HG03025 (cell line): ENCODE measurements around the gene MCM3AP.

Experiments
- ATAC-seq: cut with Tn5 transposase; IDR thresholded peaks from one replicate; pipeline ENCODE4 v1.9.1; 2021; ENCODE audit warnings: mild to moderate bottlenecking, moderate library complexity; ENCODE audit not compliant: unreplicated experiment, low FRiP score

Gene MCM3AP

GRCh38 chr21:46285206-46285661 is at the start of gene MCM3AP:
TSS of gene MCM3AP (minus strand) at chr21:46285611. CDS start at chr21:46285286, 325 bp downstream.
- ATAC-seq, result no peak

- ATAC-seq, result no peak
Observed at GRCh38 chr21:46334351-46335140, 49.1 kb upstream of the MCM3AP start.

GRCh38 chr21:46329796-46330195 is 44.4 kb upstream of the MCM3AP start:
- ATAC-seq, result no peak

- ATAC-seq, result no peak
Observed at GRCh38 chr21:46328151-46328550, 42.7 kb upstream of the MCM3AP start.

GRCh38 chr21:46327711-46328110 is 42.3 kb upstream of the MCM3AP start:
- ATAC-seq, result no peak

GRCh38 chr21:46326110-46326703 is 40.8 kb upstream of the MCM3AP start:
- no peak for ATAC-seq

- ATAC-seq, result no peak
Observed at GRCh38 chr21:46325073-46325912, 39.9 kb upstream of the MCM3AP start.

- ATAC-seq, result peak; percentile 50
Observed at GRCh38 chr21:46324390-46325072, 39.1 kb upstream of the MCM3AP start.

- peak; percentile 85 for ATAC-seq
Observed at GRCh38 chr21:46323710-46324389, 38.4 kb upstream of the MCM3AP start, which contains the start of the genes C21orf58 and PCNT. TSS of gene C21orf58 (minus strand) at chr21:46323870. CDS start at chr21:46322738, 1,132 bp downstream. TSS of gene PCNT (plus strand) at chr21:46324156. CDS start at chr21:46324229, 73 bp downstream.

- ATAC-seq, result no peak
Observed at GRCh38 chr21:46323227-46323709, 37.9 kb upstream of the MCM3AP start.

GRCh38 chr21:46322351-46323226 is 37.2 kb upstream of the MCM3AP start:
- no peak for ATAC-seq

- ATAC-seq, result no peak
Observed at GRCh38 chr21:46320331-46320801, 35.0 kb upstream of the MCM3AP start.

GRCh38 chr21:46319186-46319585 is 33.8 kb upstream of the MCM3AP start:
- ATAC-seq, result no peak

- ATAC-seq, result no peak
Observed at GRCh38 chr21:46318464-46318845, 33.0 kb upstream of the MCM3AP start.

GRCh38 chr21:46317710-46318463 is 32.5 kb upstream of the MCM3AP start:
- no peak for ATAC-seq

GRCh38 chr21:46316708-46317324 is 31.4 kb upstream of the MCM3AP start:
- ATAC-seq, result no peak

- no peak for ATAC-seq
Observed at GRCh38 chr21:46314441-46315020, 29.1 kb upstream of the MCM3AP start.
